SK-N-MC (cell line): ENCODE results near the gene PHKG2.

Source experiments
- EZH2 ChIP-seq: fragments of 200-600 bp; sonication (generic); IDR thresholded peaks from one replicate; pipeline ENCODE4 v1.6.1; 2017; ENCODE audit warnings: antibody characterized with exemption
- POLR2AphosphoS5 ChIP-seq: IDR thresholded peaks from 2 replicates; pipeline ENCODE4 v1.6.1; 2012; ENCODE audit warnings: mild to moderate bottlenecking, low read depth, low read length, borderline replicate concordance

DNA sequence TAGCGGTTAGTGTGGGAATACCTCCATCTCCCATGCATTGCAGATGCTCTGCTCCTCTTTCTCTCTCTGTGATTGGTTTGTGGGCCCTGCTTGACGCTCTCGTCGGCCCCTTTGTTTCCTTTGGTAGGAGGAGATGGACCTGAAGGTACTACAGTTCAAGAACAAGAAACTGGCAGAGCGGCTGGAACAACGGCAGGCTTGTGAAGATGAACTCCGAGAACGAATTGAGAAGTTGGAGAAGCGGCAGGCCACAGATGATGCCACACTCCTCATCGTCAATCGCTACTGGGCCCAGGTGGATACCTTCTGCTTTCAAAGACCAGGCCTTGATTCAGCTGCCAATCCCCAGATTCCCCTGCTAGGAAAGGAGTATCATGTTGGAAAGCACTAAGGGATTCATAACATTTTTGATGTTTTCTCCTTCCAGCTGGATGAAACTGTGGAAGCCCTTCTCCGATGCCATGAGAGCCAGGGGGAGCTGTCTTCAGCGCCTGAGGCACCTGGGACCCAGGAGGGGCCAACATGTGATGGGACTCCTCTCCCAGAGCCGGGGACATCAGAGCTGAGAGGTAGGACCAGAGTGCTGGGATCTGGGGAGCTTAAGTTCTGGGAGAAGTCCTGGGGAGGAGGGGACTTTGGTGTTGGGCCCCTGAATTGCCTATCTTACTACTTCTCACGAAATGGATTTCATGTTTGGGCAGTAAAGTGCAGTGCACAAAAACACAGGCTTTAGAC lies 14.9 kb downstream of the PHKG2 start:
- TF ChIP-seq POLR2AphosphoS5 (no peak), EZH2 (no peak)
